SK-N-SH (cell line): ENCODE measurements around the gene SHISA4. TPM values are rescaled to one million over a fixed set of nuclear protein-coding genes. Genes with fewer than 3 reads are reported as not detected.
"Not testable (repeated sequence)": the region's sequence is repeated elsewhere in the genome, so short reads cannot be mapped to it uniquely, and the experiment has no call there.

ENCODE experiments used
- CTCF ChIA-PET: fragments of 300-600, 350-600 bp; formaldehyde crosslinking; extraction: SDS; loops from one replicate; lab custom pipeline; 2021; lab: Yijun Ruan, JAX
- POLR2A ChIA-PET: fragments of 350-600 bp; sonication (Branson Sonifier 250); formaldehyde crosslinking; extraction: SDS; loops from one replicate; lab custom pipeline; 2020; ENCODE audit warnings: antibody characterized with exemption, inconsistent platforms; lab: Yijun Ruan, JAX
- DNase-seq: peaks from one replicate; pipeline ENCODE4 v3.0.0; 2012
- H2AFZ ChIP-seq: fragments of 200-600 bp; sonication (generic); 2 replicates; pipeline ENCODE4 v1.8.1; 2016; ENCODE audit warnings: antibody characterized with exemption, mild to moderate bottlenecking, low read depth
- H3F3A ChIP-seq: fragments of 200-600 bp; sonication (generic); replicated peaks from 2 replicates; pipeline ENCODE3; 2016; ENCODE audit warnings: antibody characterized with exemption, mild to moderate bottlenecking; ENCODE audit not compliant: insufficient read depth
- H3K27ac ChIP-seq, 2 experiments: fragments of 200-500 bp in 1 of 2; fragments of 200-600 bp in 1 of 2; sonication (Bioruptor generic) in 1 of 2; sonication (generic), shearing (Covaris generic) in 1 of 2; 2 replicates each; pipeline versions ENCODE4 v1.5.1 to v1.6.1; 2014 to 2016; ENCODE audit warnings: low read depth in 2 of 2, inconsistent platforms in 1 of 2, low read length in 1 of 2, mild to moderate bottlenecking in 1 of 2, mixed read lengths in 1 of 2
- H3K27me3 ChIP-seq: fragments of 200-600 bp; sonication (generic), shearing (Covaris generic); 2 replicates; pipeline ENCODE4 v1.6.1; 2016; ENCODE audit warnings: mixed run types; ENCODE audit not compliant: insufficient read depth
- H3K36me3 ChIP-seq, 2 experiments: fragments of 200-500 bp in 1 of 2; fragments of 200-600 bp in 1 of 2; sonication (Bioruptor generic) in 1 of 2; sonication (generic) in 1 of 2; replicated peaks in 1 of 2; 2 replicates each; pipeline versions ENCODE3 to v1.5.1; 2014 to 2016; ENCODE audit warnings: low read length in 1 of 2, mild to moderate bottlenecking in 1 of 2; ENCODE audit not compliant: insufficient read depth in 2 of 2, control insufficient read depth in 1 of 2
- H3K4me1 ChIP-seq, 2 experiments: fragments of 200-500 bp in 1 of 2; fragments of 200-600 bp in 1 of 2; sonication (Bioruptor generic) in 1 of 2; sonication (generic), shearing (Covaris generic) in 1 of 2; 2 replicates each; pipeline versions ENCODE4 v1.5.1 to v1.6.1; 2014 to 2016; ENCODE audit warnings: low read depth in 1 of 2, low read length in 1 of 2, mixed run types in 1 of 2; ENCODE audit not compliant: insufficient read depth in 2 of 2, control insufficient read depth in 1 of 2
- H3K4me2 ChIP-seq: fragments of 200-600 bp; sonication (generic), shearing (Covaris generic); 2 replicates; pipeline ENCODE4 v1.6.1; 2017; ENCODE audit warnings: mixed run types
- H3K4me3 ChIP-seq, 2 experiments: fragments of 200-500 bp in 1 of 2; fragments of 200-600 bp in 1 of 2; sonication (Bioruptor generic) in 1 of 2; sonication (generic), shearing (Covaris generic) in 1 of 2; 2 replicates each; pipeline versions ENCODE4 v1.5.1 to v1.8.1; 2014 to 2016; ENCODE audit warnings: low read depth in 2 of 2, inconsistent platforms in 1 of 2, low read length in 1 of 2, mild to moderate bottlenecking in 1 of 2, mixed read lengths in 1 of 2, moderate library complexity in 1 of 2
- H3K79me2 ChIP-seq: fragments of 200-600 bp; sonication (generic); 2 replicates; pipeline ENCODE4 v1.8.1; 2017; ENCODE audit warnings: mild to moderate bottlenecking; ENCODE audit not compliant: insufficient read depth
- H3K9ac ChIP-seq: fragments of 200-600 bp; sonication (generic); 2 replicates; pipeline ENCODE4 v1.6.1; 2017; ENCODE audit warnings: mixed run types
- H3K9me2 ChIP-seq: fragments of 200-600 bp; sonication (generic); 2 replicates; pipeline ENCODE4 v1.6.1; 2017; ENCODE audit warnings: mixed run types
- H3K9me3 ChIP-seq: fragments of 200-600 bp; sonication (generic); 2 replicates; pipeline ENCODE4 v1.6.1; 2017; ENCODE audit warnings: mixed run types, mild to moderate bottlenecking, moderate library complexity
- H4K20me1 ChIP-seq: fragments of 200-600 bp; sonication (generic); 2 replicates; pipeline ENCODE4 v1.6.1; 2017; ENCODE audit warnings: mild to moderate bottlenecking, mixed run types; ENCODE audit not compliant: insufficient read depth
- EP300 ChIP-seq, 2 experiments: IDR thresholded peaks; 2 replicates each; pipeline versions ENCODE4 v1.4.0 to v1.6.1; 2012; ENCODE audit warnings: borderline replicate concordance in 1 of 2, low read depth in 1 of 2, low read length in 1 of 2
- GABPA ChIP-seq: IDR thresholded peaks from 2 replicates; pipeline ENCODE4 v1.4.0; 2012; ENCODE audit warnings: low read depth, mild to moderate bottlenecking
- GATA2 ChIP-seq: sonication (generic); formaldehyde crosslinking; IDR thresholded peaks from 2 replicates; pipeline ENCODE4 v1.5.0; 2020; ENCODE audit warnings: mild to moderate bottlenecking, missing genetic modification reagents
- NFIC ChIP-seq: IDR thresholded peaks from 2 replicates; pipeline ENCODE4 v1.4.0; 2012; ENCODE audit warnings: borderline replicate concordance
- RAD21 ChIP-seq: IDR thresholded peaks from 2 replicates; pipeline ENCODE4 v1.6.1; 2012; ENCODE audit warnings: mild to moderate bottlenecking, low read length
- RXRA ChIP-seq: IDR thresholded peaks from 2 replicates; pipeline ENCODE4 v1.4.0; 2012; ENCODE audit warnings: low read depth, mild to moderate bottlenecking, borderline replicate concordance
- SIN3A ChIP-seq: IDR thresholded peaks from 2 replicates; pipeline ENCODE4 v1.6.1; 2012; ENCODE audit warnings: low read depth, mild to moderate bottlenecking, low read length, moderate library complexity, borderline replicate concordance
- TCF12 ChIP-seq: IDR thresholded peaks from 2 replicates; pipeline ENCODE4 v1.4.0; 2012
- WGBS: methylation state at CpG from one replicate; pipeline ENCODE4 v1.1.6; 2017; ENCODE audit warnings: low lambda C conversion rate; 5-methylcytosine and 5-hydroxymethylcytosine counted together
- polyA plus RNA-seq, 3 experiments: library from polyadenylated mRNA; depleted of rRNA; stranded (reverse); fragments of >200 nt; gene quantifications; 2 replicates each; pipeline ENCODE4 v1.2.3, GENCODE V29; 2012
- TF ChIP-seq, protein P1 (sequence below): fragments of 150-350 bp; IDR thresholded peaks from 2 replicates; pipeline ENCODE4 v1.6.1; 2017; ENCODE audit warnings: antibody characterized with exemption, low read length, low read depth, borderline replicate concordance
- TF ChIP-seq, protein P2 (sequence below): fragments of 200-600 bp; sonication (generic); IDR thresholded peaks from 2 replicates; pipeline ENCODE4 v1.6.1; 2017; ENCODE audit warnings: antibody characterized with exemption, mild to moderate bottlenecking, moderate library complexity
- TF ChIP-seq, protein P3 (sequence below): fragments of 150-350 bp; IDR thresholded peaks from 2 replicates; pipeline ENCODE4 v1.6.1; 2016; ENCODE audit warnings: mild to moderate bottlenecking, low read depth, low read length
- TF ChIP-seq, protein P4 (sequence below): IDR thresholded peaks from 2 replicates; pipeline ENCODE4; 2012

SHISA4 gene
- polyA plus RNA-seq, 1 of the 3 experiments (the other 2 are of a cell fraction) = 42.1 TPM

DNA sequence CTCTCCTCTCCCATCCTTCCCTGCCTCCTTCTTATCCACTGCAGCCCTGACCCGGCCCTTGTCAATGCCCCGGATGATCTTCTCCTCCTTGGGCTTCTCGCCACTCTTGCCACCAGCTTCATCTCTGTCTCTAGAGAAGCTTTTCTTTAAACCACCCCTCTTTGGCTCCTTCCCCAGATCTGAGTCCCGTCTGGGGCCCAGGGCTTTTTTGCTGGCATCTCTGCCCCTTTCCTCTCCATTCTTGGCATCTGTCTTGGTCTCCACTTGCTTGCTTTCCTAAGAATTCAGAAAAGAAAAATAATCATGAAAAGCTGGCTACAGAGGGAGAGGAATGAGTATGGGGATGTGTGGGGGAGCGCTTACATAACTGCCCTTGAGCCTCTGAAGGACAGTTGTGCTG is 11.8 kb downstream of the SHISA4 start:
- H3K27ac ChIP-seq = no peak overlapping the region
- H3K27me3 ChIP-seq = no peaks in the 10 kb centered on the region
- H3F3A ChIP-seq = peaks cover 19% of the 10 kb centered on the region
- no peaks in the 10 kb centered on the region for H3K79me2 ChIP-seq
- no peak overlapping the region for H3K4me2 ChIP-seq
- H2AFZ ChIP-seq = no peak overlapping the region; the same call in 1 of the 2 replicates
- no peak overlapping the region for H3K4me3 ChIP-seq
- no peaks in the 10 kb centered on the region for H4K20me1 ChIP-seq
- H3K36me3 ChIP-seq = no peaks in the 10 kb centered on the region
- DNase-seq = no peak
- peaks cover 10 to 45% of the 10 kb centered on the region in 2 experiments; a peak in 3 of 4 replicates for H3K4me1 ChIP-seq
- ChIA-PET POLR2A (no interaction called here), CTCF (interaction anchor here (1.1 to 14.7 kb wide), 4 partner anchors 25 to 72 kb away, joined by 4 to 222 read pairs (median 13); no protein-coding TSS in a partner anchor)
- WGBS = 62% methylated on average over 5 of the region's 5 CpGs
- H3K9ac ChIP-seq = no peak overlapping the region
- no peaks in the 10 kb centered on the region for H3K9me2 ChIP-seq
- no peaks in the 10 kb centered on the region for H3K9me3 ChIP-seq
- TF ChIP-seq, protein P1, sequence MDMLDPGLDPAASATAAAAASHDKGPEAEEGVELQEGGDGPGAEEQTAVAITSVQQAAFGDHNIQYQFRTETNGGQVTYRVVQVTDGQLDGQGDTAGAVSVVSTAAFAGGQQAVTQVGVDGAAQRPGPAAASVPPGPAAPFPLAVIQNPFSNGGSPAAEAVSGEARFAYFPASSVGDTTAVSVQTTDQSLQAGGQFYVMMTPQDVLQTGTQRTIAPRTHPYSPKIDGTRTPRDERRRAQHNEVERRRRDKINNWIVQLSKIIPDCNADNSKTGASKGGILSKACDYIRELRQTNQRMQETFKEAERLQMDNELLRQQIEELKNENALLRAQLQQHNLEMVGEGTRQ = no peak
- TF ChIP-seq, protein P2, sequence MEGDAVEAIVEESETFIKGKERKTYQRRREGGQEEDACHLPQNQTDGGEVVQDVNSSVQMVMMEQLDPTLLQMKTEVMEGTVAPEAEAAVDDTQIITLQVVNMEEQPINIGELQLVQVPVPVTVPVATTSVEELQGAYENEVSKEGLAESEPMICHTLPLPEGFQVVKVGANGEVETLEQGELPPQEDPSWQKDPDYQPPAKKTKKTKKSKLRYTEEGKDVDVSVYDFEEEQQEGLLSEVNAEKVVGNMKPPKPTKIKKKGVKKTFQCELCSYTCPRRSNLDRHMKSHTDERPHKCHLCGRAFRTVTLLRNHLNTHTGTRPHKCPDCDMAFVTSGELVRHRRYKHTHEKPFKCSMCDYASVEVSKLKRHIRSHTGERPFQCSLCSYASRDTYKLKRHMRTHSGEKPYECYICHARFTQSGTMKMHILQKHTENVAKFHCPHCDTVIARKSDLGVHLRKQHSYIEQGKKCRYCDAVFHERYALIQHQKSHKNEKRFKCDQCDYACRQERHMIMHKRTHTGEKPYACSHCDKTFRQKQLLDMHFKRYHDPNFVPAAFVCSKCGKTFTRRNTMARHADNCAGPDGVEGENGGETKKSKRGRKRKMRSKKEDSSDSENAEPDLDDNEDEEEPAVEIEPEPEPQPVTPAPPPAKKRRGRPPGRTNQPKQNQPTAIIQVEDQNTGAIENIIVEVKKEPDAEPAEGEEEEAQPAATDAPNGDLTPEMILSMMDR = no peak
- no peak for TF ChIP-seq EP300 (IDR thresholded peaks at IDR 0.05; ENCODE audit: borderline replicate concordance in 1 of 2, low read depth in 1 of 2, low read length in 1 of 2)
- no peak for TF ChIP-seq NFIC
- no peak for TF ChIP-seq RAD21
- TF ChIP-seq GABPA = no peak

DNA sequence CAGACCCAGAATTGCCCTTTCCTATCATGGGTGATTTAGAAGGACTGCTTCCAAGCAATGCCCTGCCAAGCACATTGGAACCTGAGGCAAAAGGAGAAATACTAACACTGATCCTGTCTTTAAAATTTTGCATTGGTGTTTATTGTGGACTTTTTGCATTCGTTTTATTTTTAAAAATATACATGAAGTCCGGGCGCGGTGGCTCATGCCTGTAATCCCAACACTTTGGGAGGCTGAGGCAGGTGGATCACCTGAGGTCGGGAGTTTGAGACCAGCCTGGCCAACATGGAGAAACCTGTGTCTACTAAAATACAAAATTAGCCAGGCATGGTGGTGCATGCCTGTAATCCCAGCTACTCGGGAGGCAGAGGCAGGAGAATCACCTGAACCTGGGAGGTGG is 12.3 kb downstream of the SHISA4 start:
- not testable (repeated sequence) for H3K79me2 ChIP-seq, H3K9me2 ChIP-seq, H2AFZ ChIP-seq, H4K20me1 ChIP-seq, H3K27me3 ChIP-seq, H3K4me2 ChIP-seq, H3K36me3 ChIP-seq, H3K27ac ChIP-seq, H3K9me3 ChIP-seq, H3K9ac ChIP-seq, DNase-seq, H3K4me3 ChIP-seq
- peaks cover 15% of the 10 kb centered on the region for H3F3A ChIP-seq
- ChIA-PET POLR2A (interaction anchor here (0.6 kb wide), 1 partner anchor 54 kb away, joined by 3 read pairs; the partner anchor contains the start of gene TIMM17A), CTCF (interaction anchor here (1.9 to 2.8 kb wide), 2 partner anchors 44 to 72 kb away, joined by 8 to 18 read pairs; no protein-coding TSS in a partner anchor)
- peaks cover 7 to 48% of the 10 kb centered on the region in 2 experiments; a peak in 3 of 4 replicates for H3K4me1 ChIP-seq
- 74% methylated on average over 6 of the region's 6 CpGs for WGBS

DNA sequence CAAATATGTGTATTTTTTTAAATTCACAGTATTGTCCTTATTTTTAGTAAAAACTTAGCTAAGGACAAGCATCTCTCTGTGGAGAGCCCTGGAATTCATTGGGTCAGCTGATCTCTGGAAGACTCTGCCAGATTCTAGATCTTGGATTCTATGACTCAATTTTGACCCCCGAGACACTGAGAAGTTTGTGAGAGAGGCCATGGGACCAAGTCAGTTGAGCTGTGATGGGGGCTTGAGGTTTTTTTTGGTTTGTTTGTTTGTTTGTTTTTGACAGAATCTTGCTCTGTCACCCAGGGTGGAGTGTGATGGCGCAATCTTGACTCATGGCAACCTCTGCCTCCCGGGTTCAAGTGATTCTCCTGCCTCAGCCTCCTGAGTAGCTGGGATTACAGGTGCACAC is 13.5 kb downstream of the SHISA4 start:
- Histone ChIP-seq H3F3A (peaks cover 10% of the 10 kb centered on the region), H4K20me1 (no peaks in the 10 kb centered on the region), H3K4me3 (no peak overlapping the region), H3K36me3 (no peaks in the 10 kb centered on the region), H3K27ac (peak overlapping the region in 1 of 2 experiments; percentile 71; a peak in 1 of 4 replicates), H3K27me3 (no peaks in the 10 kb centered on the region), H3K4me2 (peak overlapping the region; percentile 17; the same call in 1 of the 2 replicates), H3K9me2 (no peaks in the 10 kb centered on the region), H3K9me3 (no peaks in the 10 kb centered on the region), H3K79me2 (no peaks in the 10 kb centered on the region), H2AFZ (no peak overlapping the region), H3K4me1 (peaks cover 5 to 36% of the 10 kb centered on the region in 2 experiments; a peak in 3 of 4 replicates), H3K9ac (no peak overlapping the region)
- ChIA-PET POLR2A (interaction anchor here (0.9 kb wide), 1 partner anchor 44 kb away, joined by 3 read pairs; the partner anchor contains the start of gene LMOD1), CTCF (interaction anchor here (1.0 kb wide), 1 partner anchor 71 kb away, joined by 8 read pairs; no protein-coding TSS in a partner anchor)
- WGBS = 82% methylated on average over 3 of the region's 3 CpGs
- DNase-seq = no peak
- TF ChIP-seq SIN3A (no peak), TCF12 (no peak), EP300 (IDR thresholded peaks at IDR 0.05; ENCODE audit: borderline replicate concordance in 1 of 2, low read depth in 1 of 2, low read length in 1 of 2) (no peak), GATA2 (no peak), RXRA (no peak), NFIC (no peak), RAD21 (no peak)
- TF ChIP-seq, protein P3, sequence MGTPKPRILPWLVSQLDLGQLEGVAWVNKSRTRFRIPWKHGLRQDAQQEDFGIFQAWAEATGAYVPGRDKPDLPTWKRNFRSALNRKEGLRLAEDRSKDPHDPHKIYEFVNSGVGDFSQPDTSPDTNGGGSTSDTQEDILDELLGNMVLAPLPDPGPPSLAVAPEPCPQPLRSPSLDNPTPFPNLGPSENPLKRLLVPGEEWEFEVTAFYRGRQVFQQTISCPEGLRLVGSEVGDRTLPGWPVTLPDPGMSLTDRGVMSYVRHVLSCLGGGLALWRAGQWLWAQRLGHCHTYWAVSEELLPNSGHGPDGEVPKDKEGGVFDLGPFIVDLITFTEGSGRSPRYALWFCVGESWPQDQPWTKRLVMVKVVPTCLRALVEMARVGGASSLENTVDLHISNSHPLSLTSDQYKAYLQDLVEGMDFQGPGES = no peak
- TF ChIP-seq, protein P1 = no peak
- TF ChIP-seq, protein P4, sequence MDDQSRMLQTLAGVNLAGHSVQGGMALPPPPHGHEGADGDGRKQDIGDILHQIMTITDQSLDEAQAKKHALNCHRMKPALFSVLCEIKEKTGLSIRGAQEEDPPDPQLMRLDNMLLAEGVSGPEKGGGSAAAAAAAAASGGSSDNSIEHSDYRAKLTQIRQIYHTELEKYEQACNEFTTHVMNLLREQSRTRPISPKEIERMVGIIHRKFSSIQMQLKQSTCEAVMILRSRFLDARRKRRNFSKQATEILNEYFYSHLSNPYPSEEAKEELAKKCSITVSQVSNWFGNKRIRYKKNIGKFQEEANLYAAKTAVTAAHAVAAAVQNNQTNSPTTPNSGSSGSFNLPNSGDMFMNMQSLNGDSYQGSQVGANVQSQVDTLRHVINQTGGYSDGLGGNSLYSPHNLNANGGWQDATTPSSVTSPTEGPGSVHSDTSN = no peak
